HG02885 (cell line): ENCODE data around the gene NFATC2.

Experiments
- ATAC-seq: cut with Tn5 transposase; IDR thresholded peaks from one replicate; pipeline ENCODE4 v1.9.1; 2021; ENCODE audit warnings: mild to moderate bottlenecking; ENCODE audit not compliant: unreplicated experiment, poor library complexity

The NFATC2 gene

GRCh38 chr20:51542571-51543421 is at the start of gene NFATC2:
Gene NFATC2 (minus strand): TSS chr20:51542719. CDS start chr20:51542499, 220 bp downstream.
- peak; percentile 46 for ATAC-seq

DNA sequence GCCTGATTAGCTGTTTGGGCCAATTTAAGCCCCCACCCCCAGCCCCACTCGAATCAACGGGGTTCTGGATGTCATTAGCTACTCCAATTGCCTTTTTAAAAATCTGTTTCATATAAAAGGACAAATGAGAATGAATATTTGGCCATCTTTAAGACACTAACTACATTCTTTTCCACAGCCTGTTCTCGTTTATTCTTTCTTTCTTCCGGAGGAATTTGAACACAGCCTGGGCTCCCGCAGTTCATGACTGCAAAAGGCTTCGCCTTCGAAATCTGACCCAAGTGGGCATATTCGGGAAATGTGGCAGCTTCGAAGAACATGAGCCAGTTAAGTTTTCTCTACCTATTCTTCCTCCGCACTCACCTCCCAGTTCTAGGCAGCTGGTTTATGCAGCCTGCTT is 49.4 kb upstream of the NFATC2 start:
- ATAC-seq = no peak

- ATAC-seq = no peak
These were observed 46.2 kb upstream of the NFATC2 start for GRCh38 chr20:51588762-51589161.

- no peak for ATAC-seq
These were observed 44.6 kb upstream of the NFATC2 start for GRCh38 chr20:51587145-51587544.

DNA sequence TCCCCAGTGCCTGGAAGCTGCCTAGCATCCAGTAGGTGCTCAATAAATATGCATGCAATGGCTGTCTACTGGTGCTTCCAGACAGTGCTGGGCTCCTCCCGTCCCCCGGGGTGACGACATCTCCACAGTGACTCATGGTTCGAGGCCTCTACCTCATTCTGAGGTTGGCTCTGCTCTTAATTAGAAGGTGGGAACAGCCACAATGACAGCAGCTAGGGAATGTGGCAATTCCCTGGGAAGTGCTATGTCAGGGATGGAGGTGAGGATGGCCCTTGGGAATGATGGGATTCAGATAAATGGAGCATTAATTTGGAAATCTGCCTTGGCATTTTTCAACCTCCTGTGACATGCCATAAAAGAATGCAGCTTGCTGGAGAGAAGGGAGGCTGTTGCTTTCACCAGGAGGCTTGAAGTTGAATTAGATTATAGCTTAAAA is 43.5 kb upstream of the NFATC2 start:
- ATAC-seq = no peak

GRCh38 chr20:51585148-51585547 is 42.6 kb upstream of the NFATC2 start:
- no peak for ATAC-seq

GRCh38 chr20:51584737-51585136 is 42.2 kb upstream of the NFATC2 start:
- no peak for ATAC-seq

GRCh38 chr20:51584116-51584515 is 41.6 kb upstream of the NFATC2 start:
- no peak for ATAC-seq

DNA sequence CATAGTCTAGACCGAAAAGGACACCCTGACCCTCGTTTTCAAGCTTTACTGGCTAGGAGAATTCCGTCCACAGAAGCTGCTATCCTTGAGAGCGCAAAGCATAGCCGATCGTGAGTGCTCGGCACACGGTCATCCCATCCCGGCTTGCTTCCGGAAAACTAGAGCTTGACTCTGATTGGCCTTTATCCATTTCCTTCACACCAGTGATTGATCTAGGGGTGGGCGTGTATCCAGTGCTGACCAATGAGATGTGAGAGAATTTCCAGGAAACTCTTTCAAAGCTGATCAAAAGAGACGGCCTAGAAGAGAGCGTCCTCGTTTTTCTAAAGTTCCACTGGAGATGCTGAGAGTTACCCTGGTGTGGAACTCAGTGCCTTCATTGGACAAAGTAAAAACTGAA is 41.0 kb upstream of the NFATC2 start:
- ATAC-seq = no peak

DNA sequence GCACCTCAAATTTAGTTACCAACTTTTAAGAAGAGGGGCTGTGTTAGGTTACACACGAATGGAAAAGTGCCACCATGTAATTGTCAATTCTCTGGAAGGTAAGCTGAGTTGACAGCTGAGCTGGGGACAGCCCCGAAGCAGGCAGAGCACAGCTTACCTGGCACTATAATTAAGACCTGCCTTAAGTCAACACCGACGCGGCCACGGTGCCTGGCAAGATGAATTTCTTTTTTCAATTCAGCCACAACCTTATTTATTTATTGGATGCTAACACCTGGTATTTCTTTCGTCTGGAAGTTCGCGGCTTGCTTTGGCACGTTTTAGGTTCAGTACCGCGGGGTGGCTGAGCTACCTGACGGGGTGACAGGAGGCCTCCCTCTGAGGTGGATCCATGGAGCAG is 40.6 kb upstream of the NFATC2 start:
- no peak for ATAC-seq

GRCh38 chr20:51581571-51581970 is 39.1 kb upstream of the NFATC2 start:
- no peak for ATAC-seq

- no peak for ATAC-seq
These were observed 36.6 kb upstream of the NFATC2 start for GRCh38 chr20:51579137-51579536.

DNA sequence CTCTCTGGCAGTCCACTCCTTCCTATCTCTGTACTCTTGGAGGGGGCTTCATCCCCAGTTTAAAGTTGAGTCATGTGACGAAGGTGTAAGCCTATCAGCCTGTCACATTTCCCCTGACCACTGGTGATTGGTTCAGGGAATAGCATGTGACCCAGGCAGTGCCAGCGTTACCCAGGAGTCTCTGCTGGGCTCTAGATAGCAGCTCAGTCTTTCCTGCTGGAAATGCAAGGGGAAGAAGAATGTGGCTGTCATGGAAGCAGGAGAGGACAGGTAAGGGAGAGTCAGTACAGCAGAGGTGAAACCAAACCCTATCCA is 35.6 kb upstream of the NFATC2 start:
- no peak for ATAC-seq

GRCh38 chr20:51577432-51578144 is 35.1 kb upstream of the NFATC2 start:
- ATAC-seq = no peak

DNA sequence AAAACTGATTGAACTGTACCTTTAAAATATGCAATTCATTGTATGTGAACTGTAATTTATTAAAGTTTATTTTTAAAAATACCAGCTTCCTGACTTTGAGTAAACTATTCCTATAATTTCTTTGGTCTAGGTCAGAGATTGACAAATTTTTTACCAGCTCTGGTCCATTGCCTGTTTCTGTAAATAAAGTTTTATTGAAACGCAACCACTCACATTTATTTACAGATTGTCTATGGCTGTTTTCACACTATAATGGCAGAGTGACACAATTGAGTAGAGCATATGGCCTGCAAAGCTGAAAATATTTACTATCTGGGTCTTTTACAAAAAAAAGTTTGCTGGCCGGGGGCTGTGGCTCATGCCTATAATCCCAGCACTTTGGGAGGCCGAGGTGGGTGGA is 33.0 kb upstream of the NFATC2 start:
- ATAC-seq = no peak

GRCh38 chr20:51574248-51575033 is 31.9 kb upstream of the NFATC2 start:
- no peak for ATAC-seq

DNA sequence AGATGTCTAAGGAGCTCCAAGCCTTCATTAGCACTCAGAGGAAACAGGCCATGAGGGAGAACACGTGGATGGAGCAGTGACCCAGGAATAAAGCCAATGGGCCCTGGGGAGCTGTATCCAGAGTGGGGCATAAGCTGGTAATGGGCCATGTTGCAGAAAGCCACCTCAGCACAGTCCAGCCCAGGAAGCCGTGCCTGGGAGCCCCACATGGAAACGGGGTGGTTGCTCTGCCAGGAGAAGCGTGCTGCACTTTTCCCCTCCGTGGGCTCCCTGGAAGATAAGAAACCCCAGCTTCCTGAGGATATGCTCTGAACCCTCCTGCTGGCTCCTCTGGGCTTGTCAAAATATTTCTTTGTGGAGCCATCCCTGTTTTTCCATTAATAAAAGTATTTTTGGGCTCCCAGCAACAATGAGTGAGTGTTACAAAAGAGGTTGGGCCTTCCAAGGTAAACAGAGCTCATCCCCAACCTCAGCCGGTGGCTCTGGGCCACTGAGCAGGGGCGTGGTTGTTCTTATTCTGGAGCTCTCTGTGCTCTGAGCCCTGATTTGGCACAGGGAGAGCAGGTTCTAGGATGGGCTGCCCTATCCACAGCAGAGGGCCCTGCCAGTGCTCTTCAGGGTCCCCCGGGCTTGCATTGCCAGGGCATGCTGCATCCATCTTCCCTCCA is 31.2 kb upstream of the NFATC2 start:
- ATAC-seq = no peak

DNA sequence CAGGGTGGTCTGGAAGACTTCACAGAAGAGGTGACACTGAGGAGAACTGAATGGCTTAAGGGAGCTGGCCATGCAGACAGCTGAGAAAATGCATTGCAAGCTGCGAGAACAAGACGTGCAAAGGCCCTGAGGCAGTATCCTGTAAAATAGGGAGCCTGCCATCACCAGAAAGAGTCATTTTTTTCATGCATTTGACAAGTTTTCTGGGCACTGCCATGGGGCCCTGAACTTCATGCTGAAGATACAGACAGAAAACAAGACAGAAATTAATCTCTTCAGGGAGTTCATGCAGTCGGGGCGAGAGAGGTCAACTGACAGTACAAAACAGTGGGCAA is 28.9 kb upstream of the NFATC2 start:
- no peak for ATAC-seq

DNA sequence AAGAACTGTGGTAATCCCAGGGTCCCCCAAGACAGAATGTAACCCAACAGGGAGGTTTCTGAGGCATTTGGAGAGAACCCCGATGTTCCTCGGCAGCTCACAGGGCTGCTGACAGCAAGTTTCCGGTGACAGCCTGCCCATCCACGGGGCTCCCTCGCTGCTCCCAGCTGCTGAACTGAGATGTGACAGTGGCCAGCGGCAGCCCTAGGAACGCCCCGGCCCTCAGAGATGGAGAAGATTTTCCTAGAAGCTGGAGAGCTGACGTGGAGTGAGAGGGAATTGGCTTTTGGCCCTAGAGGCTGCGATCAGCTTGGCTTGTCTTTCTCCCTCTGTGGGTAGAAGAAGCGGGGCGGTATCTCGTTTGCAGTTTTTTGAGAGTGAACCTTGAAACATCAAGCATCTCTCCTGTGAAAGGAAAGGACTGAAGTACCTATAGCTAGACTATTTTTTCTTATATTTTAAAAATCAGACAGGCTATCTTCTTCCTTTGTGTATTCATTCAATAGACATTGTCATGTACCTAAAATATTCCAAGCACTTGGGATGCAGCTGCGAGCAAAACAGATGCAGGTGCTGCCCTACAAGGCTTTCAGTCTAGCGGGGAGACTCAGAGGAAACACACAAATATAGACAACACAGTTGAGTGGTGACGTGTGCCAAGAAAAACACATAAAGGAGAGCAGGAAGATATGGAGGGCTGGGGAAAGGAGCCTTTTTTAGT is 28.4 kb upstream of the NFATC2 start:
- no peak for ATAC-seq
